Glutamatergic neuron (in vitro differentiated cells): ENCODE data around the gene AGAP1. TPM values are rescaled to one million over a fixed set of nuclear protein-coding genes. Genes with fewer than 3 reads are reported as not detected.

Experiments used
- DNase-seq: peaks from one replicate; pipeline ENCODE4 v3.0.0; 2022
- H3K27ac Mint-ChIP-seq: one replicate; pipeline ENCODE4 v1.8.0; 2020; ENCODE audit warnings: mild to moderate bottlenecking, mixed read lengths, inconsistent platforms; ENCODE audit not compliant: unreplicated experiment
- H3K27me3 Mint-ChIP-seq: one replicate; pipeline ENCODE4 v1.8.0; 2020; ENCODE audit warnings: mild to moderate bottlenecking, moderate library complexity, mixed read lengths, inconsistent platforms; ENCODE audit not compliant: unreplicated experiment
- H3K36me3 Mint-ChIP-seq: one replicate; pipeline ENCODE4 v1.8.0; 2020; ENCODE audit warnings: mild to moderate bottlenecking, mixed read lengths, inconsistent platforms; ENCODE audit not compliant: unreplicated experiment
- H3K4me1 Mint-ChIP-seq: one replicate; pipeline ENCODE4 v1.8.0; 2020; ENCODE audit warnings: mild to moderate bottlenecking, low read depth, mixed read lengths, inconsistent platforms; ENCODE audit not compliant: unreplicated experiment
- H3K4me3 Mint-ChIP-seq: one replicate; pipeline ENCODE4 v1.8.0; 2020; ENCODE audit warnings: mild to moderate bottlenecking, mixed read lengths, inconsistent platforms; ENCODE audit not compliant: unreplicated experiment
- H3K9me3 Mint-ChIP-seq: one replicate; pipeline ENCODE4 v1.8.0; 2020; ENCODE audit warnings: mild to moderate bottlenecking, moderate library complexity, mixed read lengths, inconsistent platforms; ENCODE audit not compliant: unreplicated experiment
- total RNA-seq: library from RNA; stranded (reverse); fragmentation: NEBNext Ultra II Directional; extraction: Animal tissue kit (Norgen Biotek cat#: 25700); gene quantifications from one replicate; pipeline ENCODE4 v1.2.1, GENCODE V29; 2021; ENCODE audit not compliant: unreplicated experiment
- TF ChIP-seq, protein P1 (sequence below): fragments of 200-600 bp; sonication (generic); IDR thresholded peaks from one replicate; pipeline ENCODE4 v1.5.0; 2021; ENCODE audit not compliant: partially characterized antibody, unreplicated experiment

AGAP1 gene
- total RNA-seq, 1 donor from 2014 or later = 153 TPM

DNA sequence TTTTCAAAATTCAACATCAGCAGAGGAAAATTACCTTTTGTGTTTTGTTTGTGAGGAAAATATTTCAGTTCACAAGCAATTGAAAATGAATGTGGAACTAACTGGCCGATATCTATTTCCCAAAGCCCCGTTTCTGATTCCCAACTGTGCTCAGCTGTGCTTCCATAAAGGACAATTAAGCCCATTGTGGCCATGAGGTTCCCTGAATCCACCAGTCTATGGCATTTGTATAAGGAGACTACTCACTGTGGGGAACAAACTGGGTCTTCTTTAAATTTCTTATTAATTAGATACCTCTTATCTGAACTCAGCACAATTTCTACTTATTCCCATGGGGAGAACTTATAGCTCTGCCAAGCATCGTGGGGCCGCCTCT, 31.4 kb upstream of the AGAP1 start:
- TF ChIP-seq, protein P1, sequence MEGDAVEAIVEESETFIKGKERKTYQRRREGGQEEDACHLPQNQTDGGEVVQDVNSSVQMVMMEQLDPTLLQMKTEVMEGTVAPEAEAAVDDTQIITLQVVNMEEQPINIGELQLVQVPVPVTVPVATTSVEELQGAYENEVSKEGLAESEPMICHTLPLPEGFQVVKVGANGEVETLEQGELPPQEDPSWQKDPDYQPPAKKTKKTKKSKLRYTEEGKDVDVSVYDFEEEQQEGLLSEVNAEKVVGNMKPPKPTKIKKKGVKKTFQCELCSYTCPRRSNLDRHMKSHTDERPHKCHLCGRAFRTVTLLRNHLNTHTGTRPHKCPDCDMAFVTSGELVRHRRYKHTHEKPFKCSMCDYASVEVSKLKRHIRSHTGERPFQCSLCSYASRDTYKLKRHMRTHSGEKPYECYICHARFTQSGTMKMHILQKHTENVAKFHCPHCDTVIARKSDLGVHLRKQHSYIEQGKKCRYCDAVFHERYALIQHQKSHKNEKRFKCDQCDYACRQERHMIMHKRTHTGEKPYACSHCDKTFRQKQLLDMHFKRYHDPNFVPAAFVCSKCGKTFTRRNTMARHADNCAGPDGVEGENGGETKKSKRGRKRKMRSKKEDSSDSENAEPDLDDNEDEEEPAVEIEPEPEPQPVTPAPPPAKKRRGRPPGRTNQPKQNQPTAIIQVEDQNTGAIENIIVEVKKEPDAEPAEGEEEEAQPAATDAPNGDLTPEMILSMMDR = no peak
- Mint-ChIP-seq H3K27me3 (peaks cover 2% of the 10 kb centered on the region), H3K27ac (no peak overlapping the region), H3K4me1 (no peaks in the 10 kb centered on the region), H3K4me3 (no peak overlapping the region), H3K9me3 (no peaks in the 10 kb centered on the region), H3K36me3 (peaks cover 13% of the 10 kb centered on the region)
- no peak for DNase-seq

DNA sequence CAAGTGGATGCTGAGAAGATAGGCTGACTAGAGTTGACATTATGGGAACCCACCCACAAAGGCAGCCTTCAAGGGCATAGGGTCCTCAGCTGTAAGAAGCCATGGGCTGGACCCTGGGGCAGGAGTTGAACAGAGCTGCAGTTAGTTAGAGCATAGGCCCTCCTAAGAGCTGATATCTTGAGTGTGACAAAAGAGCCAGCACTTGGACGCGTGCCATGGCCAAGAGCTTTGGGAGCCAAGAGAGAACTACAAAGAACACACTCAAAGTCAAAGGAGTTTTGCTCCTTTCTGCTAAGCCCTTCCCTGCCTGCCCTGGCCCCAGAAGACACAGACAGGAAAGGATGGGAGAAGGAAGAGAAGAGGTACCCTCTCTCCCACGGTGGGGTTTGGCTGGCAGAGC, 29.9 kb upstream of the AGAP1 start:
- Mint-ChIP-seq H3K36me3 (peaks cover 13% of the 10 kb centered on the region), H3K9me3 (no peaks in the 10 kb centered on the region), H3K4me1 (no peaks in the 10 kb centered on the region), H3K4me3 (no peak overlapping the region), H3K27me3 (peaks cover 2% of the 10 kb centered on the region), H3K27ac (no peak overlapping the region)
- no peak for DNase-seq
- TF ChIP-seq, protein P1 = no peak

DNA sequence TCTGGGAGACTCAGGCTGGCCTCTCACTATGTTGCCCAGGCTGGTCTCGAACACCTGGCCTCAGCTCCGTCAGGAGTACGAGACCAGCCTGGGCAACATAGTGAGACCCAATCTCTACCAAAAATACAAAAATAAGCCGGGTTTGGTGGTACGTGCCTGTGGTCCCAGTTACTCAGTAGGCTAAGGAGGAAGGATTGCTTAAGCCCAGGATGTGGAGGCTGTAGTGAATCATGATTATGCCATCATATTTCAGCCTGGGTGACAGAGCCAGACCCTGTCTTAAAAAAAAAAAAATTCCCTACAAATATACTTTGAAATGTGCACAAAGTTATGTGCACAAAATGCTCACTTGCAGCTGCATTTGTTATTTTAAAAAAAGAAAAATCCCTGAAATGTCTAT, 26.3 kb upstream of the AGAP1 start:
- Mint-ChIP-seq H3K9me3 (peaks cover under 1% of the 10 kb centered on the region), H3K4me1 (no peaks in the 10 kb centered on the region), H3K36me3 (no peaks in the 10 kb centered on the region), H3K27ac (no peak overlapping the region), H3K4me3 (no peak overlapping the region), H3K27me3 (peaks cover 1% of the 10 kb centered on the region)
- no peak for DNase-seq
- TF ChIP-seq, protein P1 = no peak

DNA sequence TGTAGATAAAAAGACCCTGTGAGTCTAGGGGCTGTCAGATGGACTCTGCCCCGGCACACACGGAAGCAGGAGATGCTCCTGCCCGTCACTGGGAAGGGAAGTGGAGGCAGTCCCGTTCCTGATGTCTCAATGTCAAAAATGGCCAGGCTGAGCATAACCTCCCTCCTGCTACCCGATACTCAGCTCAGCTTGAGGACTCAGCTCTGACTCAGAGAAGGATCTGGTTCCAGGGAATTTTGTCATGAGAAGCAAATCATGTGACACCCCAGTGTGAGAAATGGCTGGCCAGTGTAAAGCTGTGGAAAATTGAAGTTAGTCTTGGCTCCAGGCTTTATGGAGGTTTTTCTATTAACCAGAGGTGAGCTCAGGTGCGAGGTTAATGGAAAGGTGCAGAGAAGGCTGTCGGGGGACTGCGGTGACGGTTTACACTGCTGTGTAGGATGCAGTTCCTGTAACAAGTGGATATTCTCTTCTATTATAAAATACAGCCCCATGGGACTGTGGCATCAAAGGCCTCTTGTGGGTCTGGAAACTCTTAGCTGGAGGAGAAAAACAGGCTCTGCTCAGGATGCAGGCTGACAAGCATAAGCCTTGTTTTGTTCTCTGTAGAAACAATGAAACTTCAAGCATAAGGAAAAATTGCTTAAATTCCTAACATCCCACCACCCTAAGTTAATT, 24.7 kb upstream of the AGAP1 start:
- H3K27me3 Mint-ChIP-seq = peaks cover 1% of the 10 kb centered on the region
- H3K36me3 Mint-ChIP-seq = no peaks in the 10 kb centered on the region
- H3K9me3 Mint-ChIP-seq = peaks cover 2% of the 10 kb centered on the region
- H3K4me1 Mint-ChIP-seq = no peaks in the 10 kb centered on the region
- H3K27ac Mint-ChIP-seq = no peak overlapping the region
- TF ChIP-seq, protein P1 = no peak
- no peak overlapping the region for H3K4me3 Mint-ChIP-seq
- no peak for DNase-seq

DNA sequence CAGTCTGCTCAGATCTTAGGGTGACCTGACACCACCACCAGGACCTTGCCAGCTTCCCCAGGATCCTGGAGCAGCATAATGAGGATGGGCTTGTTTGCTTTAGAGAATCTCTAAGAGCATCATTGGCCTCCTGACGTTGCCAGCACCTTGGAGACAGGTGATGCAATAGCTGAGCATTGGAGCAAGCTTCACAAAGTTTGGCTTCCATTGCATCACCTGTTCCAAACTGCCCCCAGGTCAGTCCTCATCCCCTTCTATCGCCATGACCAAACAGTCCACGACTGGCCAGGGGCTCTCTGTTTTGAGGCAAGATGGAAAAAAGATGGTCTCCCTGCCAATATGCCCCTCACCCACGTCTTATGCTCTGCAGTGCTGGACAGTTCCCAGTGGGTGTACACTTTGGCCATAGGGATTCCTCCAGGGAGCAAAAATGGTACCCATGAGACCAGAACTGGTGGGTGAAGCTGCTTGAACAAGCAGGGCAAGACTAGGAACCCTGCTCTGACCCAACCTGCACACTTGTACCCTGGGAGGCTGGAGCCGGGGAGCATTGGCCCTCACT, 22.6 kb upstream of the AGAP1 start:
- no peak for DNase-seq
- no peak overlapping the region for H3K27ac Mint-ChIP-seq

More for the DNA sequence above, 22.6 kb upstream of the AGAP1 start:
- peaks cover 2% of the 10 kb centered on the region for H3K9me3 Mint-ChIP-seq
- no peaks in the 10 kb centered on the region for H3K36me3 Mint-ChIP-seq
- no peaks in the 10 kb centered on the region for H3K4me1 Mint-ChIP-seq
- H3K27me3 Mint-ChIP-seq = peaks cover 1% of the 10 kb centered on the region
- no peak overlapping the region for H3K4me3 Mint-ChIP-seq
- TF ChIP-seq, protein P1 = no peak
